Neural progenitor cell (in vitro differentiated cells): Measurements from ENCODE around the gene HS2ST1. TPM values are rescaled to one million over a fixed set of nuclear protein-coding genes. Genes with fewer than 3 reads are reported as not detected.
"Not testable (repeated sequence)": the region's sequence is repeated elsewhere in the genome, so short reads cannot be mapped to it uniquely, and the experiment has no call there.

Experiments used
- DNase-seq: peaks from one replicate; pipeline ENCODE4 v3.0.0-alpha.2; 2016; ENCODE audit warnings: low spot score
- H2AFZ ChIP-seq: fragments of 200-600 bp; sonication (generic); replicated peaks from 2 replicates; pipeline ENCODE4 v1.6.1; 2016; ENCODE audit warnings: antibody characterized with exemption
- H3F3A ChIP-seq: fragments of 200-600 bp; sonication (generic); 2 replicates; pipeline ENCODE4 v1.6.1; 2016; ENCODE audit warnings: antibody characterized with exemption, low read depth
- H3K27ac ChIP-seq: fragments of 200-600 bp; sonication (generic); 2 replicates; pipeline ENCODE4 v1.5.1; 2016; ENCODE audit warnings: mild to moderate bottlenecking
- H3K27me3 ChIP-seq: fragments of 200-600 bp; sonication (generic); 2 replicates; pipeline ENCODE4 v1.6.1; 2016; ENCODE audit warnings: mild to moderate bottlenecking, moderate library complexity
- H3K36me3 ChIP-seq: fragments of 200-600 bp; sonication (generic); 2 replicates; pipeline ENCODE4 v1.5.1; 2016
- H3K4me1 ChIP-seq: fragments of 200-600 bp; sonication (generic); 2 replicates; pipeline ENCODE4 v1.6.1; 2016; ENCODE audit warnings: mixed run types
- H3K4me2 ChIP-seq: fragments of 200-600 bp; sonication (generic); 2 replicates; pipeline ENCODE4 v1.6.1; 2016
- H3K4me3 ChIP-seq: fragments of 200-600 bp; sonication (generic); 2 replicates; pipeline ENCODE4 v1.5.1; 2016
- H3K79me2 ChIP-seq: fragments of 200-600 bp; sonication (generic); 2 replicates; pipeline ENCODE4 v1.6.1; 2016; ENCODE audit warnings: low read depth
- H3K9ac ChIP-seq: fragments of 200-600 bp; sonication (generic); 2 replicates; pipeline ENCODE4 v1.6.1; 2016
- H3K9me3 ChIP-seq: fragments of 200-600 bp; sonication (generic); 2 replicates; pipeline ENCODE4 v1.5.1; 2016; ENCODE audit warnings: low read depth
- H4K20me1 ChIP-seq: fragments of 200-600 bp; sonication (generic); 2 replicates; pipeline ENCODE4 v1.6.1; 2016; ENCODE audit warnings: low read depth
- H3K27ac Mint-ChIP-seq: 3 replicates; pipeline ENCODE4 v1.8.0; 2021; ENCODE audit warnings: mixed read lengths
- H3K27me3 Mint-ChIP-seq: 2 replicates; pipeline ENCODE4 v1.8.0; 2022; ENCODE audit warnings: low read depth, mild to moderate bottlenecking, inconsistent platforms, moderate library complexity, mixed read lengths; ENCODE audit not compliant: insufficient read depth
- H3K36me3 Mint-ChIP-seq: 3 replicates; pipeline ENCODE4 v1.8.0; 2021; ENCODE audit warnings: mixed read lengths
- H3K4me1 Mint-ChIP-seq: 3 replicates; pipeline ENCODE4 v1.8.0; 2021; ENCODE audit warnings: mixed read lengths
- H3K4me3 Mint-ChIP-seq: 3 replicates; pipeline ENCODE4 v1.8.0; 2021; ENCODE audit warnings: mild to moderate bottlenecking, moderate library complexity, mixed read lengths
- H3K9me3 Mint-ChIP-seq: 3 replicates; pipeline ENCODE4 v1.8.0; 2020; ENCODE audit warnings: mixed read lengths
- EZH2 ChIP-seq: fragments of 200-600 bp; sonication (generic); IDR thresholded peaks from 2 replicates; pipeline ENCODE4 v1.6.1; 2017; ENCODE audit warnings: antibody characterized with exemption, mild to moderate bottlenecking, moderate library complexity
- EZH2phosphoT487 ChIP-seq: fragments of 200-600 bp; sonication (generic); IDR thresholded peaks from 2 replicates; pipeline ENCODE4 v1.6.1; 2017; ENCODE audit warnings: antibody characterized with exemption
- total RNA-seq: library from RNA; depleted of rRNA; stranded (reverse); fragments of >200 nt; gene quantifications from 2 replicates; pipeline ENCODE4 v1.2.3, GENCODE V29; 2015; ENCODE audit warnings: low replicate concordance
- TF ChIP-seq, protein P1 (sequence below): fragments of 200-600 bp; sonication (generic); IDR thresholded peaks from 2 replicates; pipeline ENCODE4 v1.5.1; 2017; ENCODE audit warnings: antibody characterized with exemption, mild to moderate bottlenecking

HS2ST1 gene
- total RNA-seq, 1 donor from 2014 or later = 33.2 TPM

DNA sequence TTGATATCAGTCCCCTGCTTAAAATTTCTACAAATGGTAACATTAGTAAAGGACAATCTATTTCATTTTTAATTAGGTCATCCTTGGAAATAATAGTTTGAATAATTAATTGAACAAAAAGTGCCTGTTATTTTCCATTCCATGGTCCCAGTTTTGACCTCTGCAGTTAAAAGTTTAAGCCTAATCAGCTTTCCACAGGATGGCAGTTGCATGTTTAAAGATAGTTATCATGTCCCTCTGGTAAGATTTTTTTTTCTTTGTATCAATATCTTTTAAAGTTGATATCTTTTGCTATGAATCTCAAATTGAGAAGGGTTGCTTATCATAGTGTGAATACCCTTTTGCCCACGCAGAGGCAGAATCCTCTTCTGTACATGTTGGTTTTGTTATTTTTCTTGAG is 90.4 kb downstream of the HS2ST1 start:
- H3K27ac ChIP-seq = no peak overlapping the region
- no peaks in the 10 kb centered on the region for H3F3A ChIP-seq
- no peak for DNase-seq
- no peaks in the 10 kb centered on the region for H4K20me1 ChIP-seq
- no peak overlapping the region for H3K4me2 ChIP-seq
- H3K27me3 ChIP-seq = no peaks in the 10 kb centered on the region
- no peak overlapping the region for H3K9ac ChIP-seq
- H3K4me3 ChIP-seq = no peak overlapping the region
- Mint-ChIP-seq H3K4me1 (no peaks in the 10 kb centered on the region), H3K9me3 (peaks cover 6% of the 10 kb centered on the region), H3K27ac (no peak overlapping the region), H3K27me3 (no peaks in the 10 kb centered on the region), H3K4me3 (no peak overlapping the region), H3K36me3 (peaks cover 6% of the 10 kb centered on the region)
- no peaks in the 10 kb centered on the region for H3K36me3 ChIP-seq
- TF ChIP-seq EZH2 (no peak), EZH2phosphoT487 (no peak)
- TF ChIP-seq, protein P1, sequence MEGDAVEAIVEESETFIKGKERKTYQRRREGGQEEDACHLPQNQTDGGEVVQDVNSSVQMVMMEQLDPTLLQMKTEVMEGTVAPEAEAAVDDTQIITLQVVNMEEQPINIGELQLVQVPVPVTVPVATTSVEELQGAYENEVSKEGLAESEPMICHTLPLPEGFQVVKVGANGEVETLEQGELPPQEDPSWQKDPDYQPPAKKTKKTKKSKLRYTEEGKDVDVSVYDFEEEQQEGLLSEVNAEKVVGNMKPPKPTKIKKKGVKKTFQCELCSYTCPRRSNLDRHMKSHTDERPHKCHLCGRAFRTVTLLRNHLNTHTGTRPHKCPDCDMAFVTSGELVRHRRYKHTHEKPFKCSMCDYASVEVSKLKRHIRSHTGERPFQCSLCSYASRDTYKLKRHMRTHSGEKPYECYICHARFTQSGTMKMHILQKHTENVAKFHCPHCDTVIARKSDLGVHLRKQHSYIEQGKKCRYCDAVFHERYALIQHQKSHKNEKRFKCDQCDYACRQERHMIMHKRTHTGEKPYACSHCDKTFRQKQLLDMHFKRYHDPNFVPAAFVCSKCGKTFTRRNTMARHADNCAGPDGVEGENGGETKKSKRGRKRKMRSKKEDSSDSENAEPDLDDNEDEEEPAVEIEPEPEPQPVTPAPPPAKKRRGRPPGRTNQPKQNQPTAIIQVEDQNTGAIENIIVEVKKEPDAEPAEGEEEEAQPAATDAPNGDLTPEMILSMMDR = no peak
- H3K79me2 ChIP-seq = peaks cover 89% of the 10 kb centered on the region
- no peaks in the 10 kb centered on the region for H3K9me3 ChIP-seq
- H2AFZ ChIP-seq = no peak overlapping the region
- no peaks in the 10 kb centered on the region for H3K4me1 ChIP-seq

- peaks cover 13% of the 10 kb centered on the region for H3K36me3 Mint-ChIP-seq
- H3K27me3 Mint-ChIP-seq = no peaks in the 10 kb centered on the region
- no peaks in the 10 kb centered on the region for H3K27me3 ChIP-seq
- H3K36me3 ChIP-seq = no peaks in the 10 kb centered on the region
- H3K4me2 ChIP-seq = no peak overlapping the region
- H3K4me1 Mint-ChIP-seq = no peaks in the 10 kb centered on the region
- no peak overlapping the region for H3K4me3 Mint-ChIP-seq
- H3K27ac ChIP-seq = no peak overlapping the region
- no peaks in the 10 kb centered on the region for H4K20me1 ChIP-seq
- no peaks in the 10 kb centered on the region for H3K4me1 ChIP-seq
- H2AFZ ChIP-seq = no peak overlapping the region
- TF ChIP-seq EZH2 (no peak), EZH2phosphoT487 (no peak)
- TF ChIP-seq, protein P1 = no peak
- peaks cover 14% of the 10 kb centered on the region for H3K9me3 Mint-ChIP-seq
- H3K9me3 ChIP-seq = no peaks in the 10 kb centered on the region
- H3K27ac Mint-ChIP-seq = no peak overlapping the region
- no peak for DNase-seq
- H3K79me2 ChIP-seq = peaks cover 84% of the 10 kb centered on the region
- H3F3A ChIP-seq = no peaks in the 10 kb centered on the region
- no peak overlapping the region for H3K9ac ChIP-seq
- H3K4me3 ChIP-seq = no peak overlapping the region
These were observed 92.9 kb downstream of the HS2ST1 start for GRCh38 chr1:87007323-87007722.

- H3K4me1 ChIP-seq, H3K27me3 Mint-ChIP-seq, H3K4me1 Mint-ChIP-seq, H2AFZ ChIP-seq, H3K4me3 Mint-ChIP-seq, H3K36me3 ChIP-seq, H3K9ac ChIP-seq, H3K4me3 ChIP-seq, DNase-seq, H3K27me3 ChIP-seq, H4K20me1 ChIP-seq, H3K4me2 ChIP-seq, H3F3A ChIP-seq, H3K27ac ChIP-seq, H3K27ac Mint-ChIP-seq, H3K9me3 ChIP-seq: not testable (repeated sequence)
- Mint-ChIP-seq H3K36me3 (peaks cover 24% of the 10 kb centered on the region), H3K9me3 (peaks cover 38% of the 10 kb centered on the region)
- H3K79me2 ChIP-seq = peaks cover 71% of the 10 kb centered on the region
These were observed 99.0 kb downstream of the HS2ST1 start for GRCh38 chr1:87013385-87013784.

GRCh38 chr1:87017998-87018672 is 103.7 kb downstream of the HS2ST1 start:
- H3K27ac Mint-ChIP-seq = no peak overlapping the region

More at GRCh38 chr1:87017998-87018672, 103.7 kb downstream of the HS2ST1 start:
- Mint-ChIP-seq H3K36me3 (peaks cover 14% of the 10 kb centered on the region), H3K4me3 (no peak overlapping the region), H3K9me3 (peaks cover 22% of the 10 kb centered on the region), H3K4me1 (no peaks in the 10 kb centered on the region), H3K27me3 (peaks cover 4% of the 10 kb centered on the region)
- no peak for TF ChIP-seq EZH2
- TF ChIP-seq, protein P1 = no peak
- TF ChIP-seq EZH2phosphoT487 = no peak
- peaks cover 88% of the 10 kb centered on the region for H3K79me2 ChIP-seq
- H3K27me3 ChIP-seq = no peaks in the 10 kb centered on the region
- peak overlapping the region; percentile 34 for H3K27ac ChIP-seq
- no peak overlapping the region for H2AFZ ChIP-seq
- H3K4me2 ChIP-seq = no peak overlapping the region
- no peaks in the 10 kb centered on the region for H3K9me3 ChIP-seq
- H3K9ac ChIP-seq = no peak overlapping the region
- H3K4me1 ChIP-seq = no peaks in the 10 kb centered on the region
- H4K20me1 ChIP-seq = peaks cover 14% of the 10 kb centered on the region
- no peak overlapping the region for H3K4me3 ChIP-seq
- no peak for DNase-seq
- H3K36me3 ChIP-seq = no peaks in the 10 kb centered on the region
- H3F3A ChIP-seq = no peaks in the 10 kb centered on the region
